ENCODE measurements around the gene GMPR2. TPM values are rescaled to one million over a fixed set of nuclear protein-coding genes. Genes with fewer than 3 reads are reported as not detected.

The GMPR2 gene
- total and polyA plus RNA-seq, 2 of the 13 experiments (the other 11 are each of a cell fraction or from before 2014, with no cell fraction given): 210 to 273 TPM

DNA sequence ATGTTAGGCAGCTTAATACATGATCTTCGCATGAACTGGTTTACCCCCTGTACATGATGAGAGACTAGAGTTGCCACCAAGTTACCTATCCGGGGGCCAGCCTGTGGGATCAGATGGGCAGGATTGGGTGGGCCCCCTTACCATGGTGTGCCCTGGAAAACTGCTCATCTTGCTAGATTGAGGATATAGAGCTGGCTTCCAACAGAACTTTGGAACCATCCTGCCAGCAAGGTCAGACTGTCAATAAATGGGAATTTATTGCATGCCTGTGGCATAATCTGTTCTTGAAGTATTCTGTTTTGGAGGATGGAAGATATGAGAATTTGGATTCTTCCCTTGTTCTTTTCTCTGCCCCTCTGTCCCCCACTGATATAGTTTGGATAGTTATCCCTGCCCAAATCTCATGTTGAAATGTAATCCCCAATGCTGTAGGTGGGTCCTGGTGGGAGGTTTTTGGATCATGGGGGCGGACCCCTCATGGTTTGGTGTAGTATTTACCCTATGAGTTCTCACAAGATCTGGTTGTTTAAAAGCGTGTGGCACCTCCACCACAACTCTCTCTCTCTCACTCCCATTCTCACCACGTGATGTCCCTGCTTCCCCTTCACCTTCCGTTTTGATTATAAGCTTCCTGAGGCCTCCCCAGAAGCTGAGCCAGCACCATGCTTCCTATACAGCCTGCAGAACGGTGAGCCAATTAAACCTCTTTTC, 33.8 kb upstream of the GMPR2 start (continued):
- TF ChIP-seq ZFP90 (CRISPR knock-in tag; IDR thresholded peaks at IDR 0.05; ENCODE audit: borderline replicate concordance) (no peak), SSRP1 (CRISPR knock-in tag; IDR thresholded peaks at IDR 0.05) (no peak), RBM22 (optimal IDR thresholded peaks at IDR 0.05; ENCODE audit: low read length) (peak; percentile 20), IKZF4 (CRISPR knock-in tag; IDR thresholded peaks at IDR 0.05; ENCODE audit: borderline replicate concordance, low read depth, not compliant biosample characterization) (no peak), TMF1 (CRISPR knock-in tag; IDR thresholded peaks at IDR 0.05; ENCODE audit: low read depth) (no peak), PAX8 (CRISPR knock-in tag; IDR thresholded peaks at IDR 0.05; ENCODE audit: borderline replicate concordance) (0 out of 2 replicates have a peak, but pooled peaks have one; percentile 9), RXRB (CRISPR knock-in tag; IDR thresholded peaks at IDR 0.05; ENCODE audit: borderline replicate concordance) (peak; percentile 22; the same call in 1 of the 2 replicates), KLF6 (CRISPR knock-in tag; IDR thresholded peaks at IDR 0.05) (no peak), HNF4A (CRISPR knock-in tag; IDR thresholded peaks at IDR 0.05) (peak; percentile 58), ZNF75D (CRISPR knock-in tag; IDR thresholded peaks at IDR 0.05; ENCODE audit: borderline replicate concordance) (no peak), ZBTB1 (CRISPR knock-in tag; IDR thresholded peaks at IDR 0.05; ENCODE audit: borderline replicate concordance) (no peak), YY1 (IDR thresholded peaks at IDR 0.05; ENCODE audit: insufficient read depth, insufficient replicate concordance, low read depth, low read length) (no peak), ZSCAN22 (CRISPR knock-in tag; IDR thresholded peaks at IDR 0.05) (no peak), ZZZ3 (CRISPR knock-in tag; IDR thresholded peaks at IDR 0.05; ENCODE audit: borderline replicate concordance) (no peak), ZNF605 (CRISPR knock-in tag; IDR thresholded peaks at IDR 0.05) (peak; percentile 66; the same call in 1 of the 2 replicates), KDM5B (CRISPR knock-in tag; IDR thresholded peaks at IDR 0.05; ENCODE audit: borderline replicate concordance) (no peak)
- TF ChIP-seq, protein P1, sequence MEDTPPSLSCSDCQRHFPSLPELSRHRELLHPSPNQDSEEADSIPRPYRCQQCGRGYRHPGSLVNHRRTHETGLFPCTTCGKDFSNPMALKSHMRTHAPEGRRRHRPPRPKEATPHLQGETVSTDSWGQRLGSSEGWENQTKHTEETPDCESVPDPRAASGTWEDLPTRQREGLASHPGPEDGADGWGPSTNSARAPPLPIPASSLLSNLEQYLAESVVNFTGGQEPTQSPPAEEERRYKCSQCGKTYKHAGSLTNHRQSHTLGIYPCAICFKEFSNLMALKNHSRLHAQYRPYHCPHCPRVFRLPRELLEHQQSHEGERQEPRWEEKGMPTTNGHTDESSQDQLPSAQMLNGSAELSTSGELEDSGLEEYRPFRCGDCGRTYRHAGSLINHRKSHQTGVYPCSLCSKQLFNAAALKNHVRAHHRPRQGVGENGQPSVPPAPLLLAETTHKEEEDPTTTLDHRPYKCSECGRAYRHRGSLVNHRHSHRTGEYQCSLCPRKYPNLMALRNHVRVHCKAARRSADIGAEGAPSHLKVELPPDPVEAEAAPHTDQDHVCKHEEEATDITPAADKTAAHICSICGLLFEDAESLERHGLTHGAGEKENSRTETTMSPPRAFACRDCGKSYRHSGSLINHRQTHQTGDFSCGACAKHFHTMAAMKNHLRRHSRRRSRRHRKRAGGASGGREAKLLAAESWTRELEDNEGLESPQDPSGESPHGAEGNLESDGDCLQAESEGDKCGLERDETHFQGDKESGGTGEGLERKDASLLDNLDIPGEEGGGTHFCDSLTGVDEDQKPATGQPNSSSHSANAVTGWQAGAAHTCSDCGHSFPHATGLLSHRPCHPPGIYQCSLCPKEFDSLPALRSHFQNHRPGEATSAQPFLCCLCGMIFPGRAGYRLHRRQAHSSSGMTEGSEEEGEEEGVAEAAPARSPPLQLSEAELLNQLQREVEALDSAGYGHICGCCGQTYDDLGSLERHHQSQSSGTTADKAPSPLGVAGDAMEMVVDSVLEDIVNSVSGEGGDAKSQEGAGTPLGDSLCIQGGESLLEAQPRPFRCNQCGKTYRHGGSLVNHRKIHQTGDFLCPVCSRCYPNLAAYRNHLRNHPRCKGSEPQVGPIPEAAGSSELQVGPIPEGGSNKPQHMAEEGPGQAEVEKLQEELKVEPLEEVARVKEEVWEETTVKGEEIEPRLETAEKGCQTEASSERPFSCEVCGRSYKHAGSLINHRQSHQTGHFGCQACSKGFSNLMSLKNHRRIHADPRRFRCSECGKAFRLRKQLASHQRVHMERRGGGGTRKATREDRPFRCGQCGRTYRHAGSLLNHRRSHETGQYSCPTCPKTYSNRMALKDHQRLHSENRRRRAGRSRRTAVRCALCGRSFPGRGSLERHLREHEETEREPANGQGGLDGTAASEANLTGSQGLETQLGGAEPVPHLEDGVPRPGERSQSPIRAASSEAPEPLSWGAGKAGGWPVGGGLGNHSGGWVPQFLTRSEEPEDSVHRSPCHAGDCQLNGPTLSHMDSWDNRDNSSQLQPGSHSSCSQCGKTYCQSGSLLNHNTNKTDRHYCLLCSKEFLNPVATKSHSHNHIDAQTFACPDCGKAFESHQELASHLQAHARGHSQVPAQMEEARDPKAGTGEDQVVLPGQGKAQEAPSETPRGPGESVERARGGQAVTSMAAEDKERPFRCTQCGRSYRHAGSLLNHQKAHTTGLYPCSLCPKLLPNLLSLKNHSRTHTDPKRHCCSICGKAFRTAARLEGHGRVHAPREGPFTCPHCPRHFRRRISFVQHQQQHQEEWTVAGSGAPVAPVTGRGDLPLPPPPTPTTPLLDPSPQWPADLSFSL (CRISPR knock-in tag; IDR thresholded peaks at IDR 0.05): no peak
- TF ChIP-seq, protein P2, sequence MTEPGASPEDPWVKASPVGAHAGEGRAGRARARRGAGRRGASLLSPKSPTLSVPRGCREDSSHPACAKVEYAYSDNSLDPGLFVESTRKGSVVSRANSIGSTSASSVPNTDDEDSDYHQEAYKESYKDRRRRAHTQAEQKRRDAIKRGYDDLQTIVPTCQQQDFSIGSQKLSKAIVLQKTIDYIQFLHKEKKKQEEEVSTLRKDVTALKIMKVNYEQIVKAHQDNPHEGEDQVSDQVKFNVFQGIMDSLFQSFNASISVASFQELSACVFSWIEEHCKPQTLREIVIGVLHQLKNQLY (CRISPR knock-in tag; IDR thresholded peaks at IDR 0.05): no peak
- TF ChIP-seq, protein P3, sequence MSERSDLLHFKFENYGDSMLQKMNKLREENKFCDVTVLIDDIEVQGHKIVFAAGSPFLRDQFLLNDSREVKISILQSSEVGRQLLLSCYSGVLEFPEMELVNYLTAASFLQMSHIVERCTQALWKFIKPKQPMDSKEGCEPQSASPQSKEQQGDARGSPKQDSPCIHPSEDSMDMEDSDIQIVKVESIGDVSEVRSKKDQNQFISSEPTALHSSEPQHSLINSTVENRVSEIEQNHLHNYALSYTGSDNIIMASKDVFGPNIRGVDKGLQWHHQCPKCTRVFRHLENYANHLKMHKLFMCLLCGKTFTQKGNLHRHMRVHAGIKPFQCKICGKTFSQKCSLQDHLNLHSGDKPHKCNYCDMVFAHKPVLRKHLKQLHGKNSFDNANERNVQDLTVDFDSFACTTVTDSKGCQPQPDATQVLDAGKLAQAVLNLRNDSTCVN (CRISPR knock-in tag; IDR thresholded peaks at IDR 0.05; ENCODE audit: borderline replicate concordance): no peak
